H1 (cell line): ENCODE measurements around the gene TOP2A. TPM values are rescaled to one million over a fixed set of nuclear protein-coding genes. Genes with fewer than 3 reads are reported as not detected.
A peak's percentile ranks its signal among the peaks of the same experiment; 100 is the strongest.

ENCODE experiments used
- CTCF ChIA-PET: fragments of 300-600 bp; sonication (Branson Sonifier 250); formaldehyde crosslinking; loops from one replicate; lab custom pipeline; 2021; ENCODE audit not compliant: partially characterized antibody; lab: Charles Lee
- POLR2A ChIA-PET: fragments of 300-600 bp; sonication (Branson Sonifier 250); formaldehyde crosslinking; loops from one replicate; lab custom pipeline; 2021; ENCODE audit warnings: inconsistent platforms; ENCODE audit not compliant: partially characterized antibody; lab: Charles Lee
- DNase-seq, 2 experiments: peaks; one replicate each; pipeline versions ENCODE4 v3.0.0 to v3.0.0-alpha.2; 2010 to 2022; ENCODE audit warnings: low spot score in 2 of 2, low read depth in 1 of 2, mixed read lengths in 1 of 2
- FAIRE-seq: peaks from 2 replicates; lab custom pipeline; 2011; peaks lifted over from hg19 to GRCh38; lab: Jason Lieb, UNC
- H2AFZ ChIP-seq: 2 replicates; pipeline ENCODE4 v1.8.1; 2012; ENCODE audit warnings: low read length, inconsistent platforms
- H2AK5ac ChIP-seq: 2 replicates; pipeline ENCODE4 v1.6.1; 2013; ENCODE audit warnings: low read depth, low read length
- H2BK120ac ChIP-seq: replicated peaks from 2 replicates; pipeline ENCODE3; 2013; ENCODE audit warnings: low read depth, low read length, inconsistent platforms
- H2BK12ac ChIP-seq: 2 replicates; pipeline ENCODE4 v1.6.1; 2013; ENCODE audit warnings: low read depth, low read length
- H2BK15ac ChIP-seq: 2 replicates; pipeline ENCODE4 v1.6.1; 2013; ENCODE audit warnings: low read length
- H2BK20ac ChIP-seq: 2 replicates; pipeline ENCODE4 v1.6.1; 2013; ENCODE audit warnings: low read length
- H2BK5ac ChIP-seq: 2 replicates; pipeline ENCODE4 v1.6.1; 2013; ENCODE audit warnings: low read depth, low read length
- H3K14ac ChIP-seq: 2 replicates; pipeline ENCODE4 v1.6.1; 2013; ENCODE audit warnings: inconsistent platforms; ENCODE audit not compliant: insufficient read length
- H3K18ac ChIP-seq: 2 replicates; pipeline ENCODE4 v1.6.1; 2013; ENCODE audit warnings: low read length; ENCODE audit errors: extremely low read depth
- H3K23ac ChIP-seq: 2 replicates; pipeline ENCODE4 v1.6.1; 2013; ENCODE audit warnings: inconsistent platforms; ENCODE audit not compliant: insufficient read length
- H3K23me2 ChIP-seq: 2 replicates; pipeline ENCODE4 v1.6.1; 2013; ENCODE audit warnings: low read depth, low read length
- H3K27ac ChIP-seq: 2 replicates; pipeline ENCODE4 v1.6.1; 2011; ENCODE audit warnings: low read depth, low read length, inconsistent platforms
- H3K27me3 ChIP-seq, 4 experiments: replicated peaks in 1 of 4; 1 replicate in 1 of 4; 2 replicates in 3 of 4; pipeline versions ENCODE4 v1.6.1 to v1.8.1; 2011 to 2013; ENCODE audit warnings: low read length in 3 of 4, mild to moderate bottlenecking in 3 of 4, inconsistent platforms in 2 of 4, mixed read lengths in 2 of 4, moderate library complexity in 1 of 4; ENCODE audit not compliant: control insufficient read depth in 3 of 4, insufficient read depth in 3 of 4; ENCODE audit errors: extremely low read depth in 1 of 4
- H3K36me3 ChIP-seq, 4 experiments: 2 replicates each; pipeline versions ENCODE4 v1.6.1 to v1.8.1; 2011 to 2013; ENCODE audit warnings: mild to moderate bottlenecking in 4 of 4, low read length in 3 of 4, moderate library complexity in 2 of 4, control low read depth in 1 of 4, inconsistent platforms in 1 of 4; ENCODE audit not compliant: insufficient read depth in 4 of 4, control insufficient read depth in 2 of 4
- H3K4ac ChIP-seq: replicated peaks from 2 replicates; pipeline ENCODE3; 2013; ENCODE audit warnings: low read length, low read depth, mixed read lengths, inconsistent platforms; ENCODE audit not compliant: insufficient read length
- H3K4me1 ChIP-seq, 4 experiments: replicated peaks in 1 of 4; 1 replicate in 1 of 4; 2 replicates in 3 of 4; pipeline versions ENCODE4 v1.6.1 to v1.8.1; 2011 to 2013; ENCODE audit warnings: low read length in 3 of 4, inconsistent platforms in 2 of 4, mixed read lengths in 1 of 4; ENCODE audit not compliant: insufficient read depth in 4 of 4, control insufficient read depth in 3 of 4
- H3K4me2 ChIP-seq, 2 experiments: 2 replicates each; pipeline versions ENCODE4 v1.6.1 to v1.8.1; 2011 to 2013; ENCODE audit warnings: low read depth in 2 of 2, low read length in 2 of 2, control low read depth in 1 of 2, inconsistent platforms in 1 of 2, mild to moderate bottlenecking in 1 of 2; ENCODE audit not compliant: insufficient read depth in 1 of 2
- H3K4me3 ChIP-seq, 4 experiments: fragments of 200-600, 300-600 bp in 1 of 4; sonication (generic), shearing (Covaris generic), sonication (Bioruptor Twin) in 1 of 4; 2 replicates each; pipeline versions ENCODE4 v1.5.1 to v1.8.1; 2011 to 2016; ENCODE audit warnings: low read length in 4 of 4, low read depth in 3 of 4, control low read depth in 2 of 4, inconsistent platforms in 2 of 4, mild to moderate bottlenecking in 2 of 4, mixed read lengths in 1 of 4, moderate library complexity in 1 of 4; ENCODE audit not compliant: insufficient read depth in 2 of 4; ENCODE audit errors: extremely low read depth in 1 of 4
- H3K56ac ChIP-seq: replicated peaks from 2 replicates; pipeline ENCODE3; 2013; ENCODE audit warnings: low read depth, mild to moderate bottlenecking, mixed read lengths, low read length, inconsistent platforms; ENCODE audit not compliant: insufficient read length
- H3K79me1 ChIP-seq: 2 replicates; pipeline ENCODE4 v1.6.1; 2013; ENCODE audit warnings: low read depth, low read length, control low read depth
- H3K79me2 ChIP-seq, 2 experiments: 2 replicates each; pipeline versions ENCODE4 v1.6.1 to v1.8.1; 2012 to 2013; ENCODE audit warnings: low read length in 2 of 2, mild to moderate bottlenecking in 2 of 2, inconsistent platforms in 1 of 2; ENCODE audit not compliant: insufficient read depth in 2 of 2, control insufficient read depth in 1 of 2
- H3K9ac ChIP-seq, 4 experiments: replicated peaks in 1 of 4; 1 replicate in 1 of 4; 2 replicates in 3 of 4; pipeline versions ENCODE4 v1.6.1 to v1.8.1; 2011 to 2013; ENCODE audit warnings: low read depth in 3 of 4, low read length in 3 of 4, control low read depth in 2 of 4, mild to moderate bottlenecking in 2 of 4, moderate library complexity in 2 of 4, inconsistent platforms in 1 of 4; ENCODE audit errors: extremely low read depth in 1 of 4
- H3K9me3 ChIP-seq, 2 experiments: 2 replicates each; pipeline versions ENCODE4 v1.6.1 to v1.8.1; 2012 to 2013; ENCODE audit warnings: mild to moderate bottlenecking in 2 of 2, moderate library complexity in 2 of 2, control low read depth in 1 of 2, inconsistent platforms in 1 of 2, low read depth in 1 of 2, low read length in 1 of 2, mixed read lengths in 1 of 2; ENCODE audit not compliant: insufficient read depth in 2 of 2
- H4K20me1 ChIP-seq, 2 experiments: replicated peaks in 1 of 2; 2 replicates each; pipeline versions ENCODE3 to v1.8.1; 2011 to 2013; ENCODE audit warnings: inconsistent platforms in 2 of 2, low read length in 2 of 2, mild to moderate bottlenecking in 1 of 2; ENCODE audit not compliant: insufficient read depth in 2 of 2, control insufficient read depth in 1 of 2
- H4K5ac ChIP-seq: 2 replicates; pipeline ENCODE4 v1.6.1; 2013; ENCODE audit warnings: low read length, low read depth, mixed read lengths, inconsistent platforms; ENCODE audit not compliant: insufficient read length
- H4K8ac ChIP-seq: 2 replicates; pipeline ENCODE4 v1.8.0; 2013; ENCODE audit warnings: mild to moderate bottlenecking, moderate library complexity, low read length, inconsistent platforms; ENCODE audit not compliant: insufficient read depth; ENCODE audit errors: extremely low read depth
- H4K91ac ChIP-seq: replicated peaks from 2 replicates; pipeline ENCODE3; 2013; ENCODE audit warnings: low read length, mixed read lengths, inconsistent platforms; ENCODE audit not compliant: insufficient read length
- CHD1 ChIP-seq: IDR thresholded peaks from 2 replicates; pipeline ENCODE4 v1.6.1; 2012; ENCODE audit warnings: low read depth, low read length, improper control_type of control experiment
- EGR1 ChIP-seq: IDR thresholded peaks from 2 replicates; pipeline ENCODE4 v1.6.1; 2011; ENCODE audit warnings: low read depth, low read length, borderline replicate concordance
- SP2 ChIP-seq: IDR thresholded peaks from 2 replicates; pipeline ENCODE4 v1.6.1; 2012; ENCODE audit warnings: mild to moderate bottlenecking, low read length, inconsistent platforms
- WGBS, 2 experiments: shearing (Covaris generic) in 1 of 2; methylation state at CpG; one replicate each; pipeline versions ENCODE4 v1.1.6 to v1.1.7; 2013 to 2015; ENCODE audit warnings: low lambda C conversion rate in 2 of 2, mixed read lengths in 2 of 2, inconsistent platforms in 1 of 2, low coverage in 1 of 2, missing lambda C conversion rate in 1 of 2; ENCODE audit not compliant: insufficient replicate concordance in 2 of 2, insufficient coverage in 1 of 2, insufficient read length in 1 of 2; ENCODE audit errors: extremely low coverage in 1 of 2, missing lambda C conversion rate in 1 of 2; 5-methylcytosine and 5-hydroxymethylcytosine counted together
- polyA plus RNA-seq, 7 experiments: library from polyadenylated mRNA; depleted of rRNA in 3 of 7; stranded (reverse) in 5 of 7; unstranded in 2 of 7; fragments of >200 nt in 5 of 7; fragments of 200-250 nt in 2 of 7; gene quantifications; 1 replicate in 5 of 7; 2 replicates in 1 of 7; 4 replicates in 1 of 7; pipeline versions ENCODE4 v1.2.1 to v1.2.3, GENCODE V29; 2011 to 2013; ENCODE audit warnings: missing spikeins in 2 of 7, mixed read lengths in 2 of 7
- total RNA-seq: library from RNA; stranded (reverse); fragmentation: NEBNext Ultra II Directional; extraction: Animal tissue kit (Norgen Biotek cat#: 25700); gene quantifications from 2 replicates; pipeline ENCODE4 v1.2.1, GENCODE V29; 2021

Gene TOP2A
- total and polyA plus RNA-seq, 2 of the 8 experiments (the other 6 are each of a cell fraction or from before 2014, with no cell fraction given) = 83.1 to 291 TPM

GRCh38 chr17:40442392-40443195 is 24.9 kb upstream of the TOP2A start:
- H3K9ac ChIP-seq = peak overlapping the region in 1 of 4 experiments; percentile 18; a peak in 2 of 7 replicates
- 32% methylated on average over 27 of the region's 29 CpGs; no CpG with 5 or more reads in 1 of the 2 experiments for WGBS, 2 experiments
- peak overlapping the region; percentile 29 for H4K8ac ChIP-seq
- DNase-seq (no peak), FAIRE-seq (no peak)
- peaks cover 0 to 4% (median 0%) of the 10 kb centered on the region in 4 experiments; a peak in 3 of 7 replicates for H3K27me3 ChIP-seq
- H3K4me1 ChIP-seq = peaks cover 5 to 22% (median 13%) of the 10 kb centered on the region in 4 experiments
- peaks cover 0 to 4% of the 10 kb centered on the region in 2 experiments for H4K20me1 ChIP-seq
- H2BK120ac ChIP-seq = peak overlapping the region; percentile 96
- H3K27ac ChIP-seq = peak overlapping the region; percentile 39; the same call in 1 of the 2 replicates
- no peak overlapping the region for H3K23ac ChIP-seq
- H3K18ac ChIP-seq = peak overlapping the region; percentile 90
- H2BK5ac ChIP-seq = peak overlapping the region; percentile 60; the same call in 1 of the 2 replicates
- H3K14ac ChIP-seq = no peak overlapping the region
- no peaks in the 10 kb centered on the region for H3K9me3 ChIP-seq
- H3K36me3 ChIP-seq = no peaks in the 10 kb centered on the region
- peaks cover 14% of the 10 kb centered on the region for H3K23me2 ChIP-seq
- ChIA-PET POLR2A (interaction anchor here (0.7 to 3.2 kb wide), 11 partner anchors 16 to 65 kb away, joined by 3 to 20 read pairs (median 3); partner anchors contain the start of gene TOP2A), CTCF (interaction anchor here (0.8 to 28.2 kb wide), 17 partner anchors 11 to 117 kb away, joined by 3 to 739 read pairs (median 5); partner anchors contain the start of genes GJD3 and TOP2A)
- peak overlapping the region; percentile 36 to 68 (median 57) for H3K4me3 ChIP-seq
- H4K5ac ChIP-seq = no peak overlapping the region
- H3K79me2 ChIP-seq = peaks cover 0 to 30% of the 10 kb centered on the region in 2 experiments; a peak in 2 of 4 replicates
- no peak overlapping the region for H2BK15ac ChIP-seq
- H2BK20ac ChIP-seq = no peak overlapping the region; the same call in 1 of the 2 replicates
- peak overlapping the region; percentile 48 for H3K4ac ChIP-seq
- peaks cover 7% of the 10 kb centered on the region for H3K79me1 ChIP-seq
- H3K56ac ChIP-seq = peak overlapping the region; percentile 47
- H3K4me2 ChIP-seq = peak overlapping the region; percentile 87 to 94
- H2BK12ac ChIP-seq = peak overlapping the region; percentile 60; the same call in 1 of the 2 replicates
- H2AFZ ChIP-seq = no peak overlapping the region
- H4K91ac ChIP-seq = peak overlapping the region; percentile 89
- H2AK5ac ChIP-seq = no peak overlapping the region
- TF ChIP-seq EGR1 (peak; percentile 37; the same call in 1 of the 2 replicates), SP2 (no peak), CHD1 (no peak)
